ENCODE results near the gene TSPAN11.

The TSPAN11 gene

DNA sequence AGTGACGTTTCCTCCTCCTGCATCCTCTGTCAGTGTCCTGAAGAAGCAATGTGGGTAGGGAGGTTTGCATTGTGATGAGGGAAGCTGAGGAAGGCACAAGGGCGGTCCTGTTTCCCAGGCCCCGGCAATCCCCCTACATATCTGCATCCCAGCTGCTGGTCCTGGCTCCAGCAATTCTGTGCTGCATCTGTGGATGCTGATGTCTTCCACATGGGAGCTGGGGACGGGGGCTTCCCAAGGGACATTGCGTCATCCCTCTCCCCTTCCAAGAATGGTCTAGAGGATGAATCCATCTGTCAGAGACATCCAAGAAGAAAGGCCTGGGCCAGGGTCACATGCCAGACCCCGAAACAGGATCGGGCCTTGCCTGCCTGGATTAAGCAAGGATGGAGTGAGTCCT is 52.1 kb downstream of the TSPAN11 start:
- WGBS, 2 experiments (ENCODE audit: insufficient coverage in 2 of 2) = 96 to 97% methylated on average over 4 to 5 of the region's 7 CpGs
- H3K36me3 ChIP-seq (ENCODE audit: control insufficient read depth, insufficient read depth, low read length) = no peaks in the 10 kb centered on the region
- H3K4me1 ChIP-seq (ENCODE audit: control insufficient read depth, insufficient read depth, low read length, poor library complexity, severe bottlenecking) = no peaks in the 10 kb centered on the region
- no peaks in the 10 kb centered on the region for H3K9me3 ChIP-seq (ENCODE audit: control insufficient read depth, low read length)
- no peak overlapping the region for H3K27ac ChIP-seq (ENCODE audit: low read depth, low read length, severe bottlenecking)
- no peak overlapping the region for H3K4me3 ChIP-seq (ENCODE audit: extremely low read depth, insufficient read depth, low read length, poor library complexity, severe bottlenecking)

DNA sequence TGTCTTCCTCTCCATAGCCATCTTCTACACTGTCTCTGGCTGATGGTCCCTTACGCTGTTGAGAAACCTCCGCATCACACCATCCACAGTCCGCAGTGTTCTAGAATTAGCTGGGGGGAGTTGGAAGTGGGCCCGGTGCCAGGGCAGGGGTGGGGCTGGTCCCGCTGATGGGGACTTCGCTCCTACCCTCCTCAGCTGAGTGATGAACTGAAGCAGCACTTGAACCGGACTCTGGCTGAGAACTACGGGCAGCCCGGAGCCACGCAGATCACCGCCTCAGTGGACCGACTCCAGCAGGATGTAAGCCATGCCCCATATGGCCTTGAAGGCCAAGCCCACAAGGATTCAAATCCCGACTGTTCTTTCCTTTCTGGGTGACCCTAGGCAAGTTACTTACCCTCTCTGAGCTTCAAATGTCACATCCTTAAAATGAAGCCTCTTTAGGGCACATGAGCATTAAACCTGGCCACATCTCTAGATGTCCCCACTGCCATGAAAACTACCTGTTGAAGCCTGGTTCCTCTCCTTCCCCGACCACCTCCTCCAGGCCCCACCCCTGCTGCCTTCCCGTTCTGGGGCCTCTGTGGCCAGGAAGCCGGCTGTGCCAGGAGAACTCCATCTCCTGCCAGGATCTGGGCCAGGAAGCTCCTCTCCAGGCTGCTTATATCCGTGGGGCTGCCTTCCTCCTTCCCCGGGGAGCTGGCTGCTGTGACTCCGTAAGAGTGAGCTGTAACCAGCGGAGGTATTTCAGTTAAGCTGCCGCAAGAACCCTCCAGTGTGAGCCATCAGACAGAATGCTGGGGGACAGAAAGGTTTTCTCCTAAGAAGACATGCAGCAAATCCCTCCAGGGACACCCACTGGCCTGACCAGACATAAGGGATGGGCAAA is 53.1 kb downstream of the TSPAN11 start:
- H3K4me1 ChIP-seq (ENCODE audit: control insufficient read depth, insufficient read depth, low read length, poor library complexity, severe bottlenecking) = no peaks in the 10 kb centered on the region
- no peak overlapping the region for H3K4me3 ChIP-seq (ENCODE audit: extremely low read depth, insufficient read depth, low read length, poor library complexity, severe bottlenecking)
- H3K27ac ChIP-seq (ENCODE audit: low read depth, low read length, severe bottlenecking) = no peak overlapping the region
- H3K36me3 ChIP-seq (ENCODE audit: control insufficient read depth, insufficient read depth, low read length) = no peaks in the 10 kb centered on the region
- no peaks in the 10 kb centered on the region for H3K9me3 ChIP-seq (ENCODE audit: control insufficient read depth, low read length)
- WGBS, 2 experiments (ENCODE audit: insufficient coverage in 2 of 2) = 81 to 84% methylated on average over 17 to 19 of the region's 21 CpGs

DNA sequence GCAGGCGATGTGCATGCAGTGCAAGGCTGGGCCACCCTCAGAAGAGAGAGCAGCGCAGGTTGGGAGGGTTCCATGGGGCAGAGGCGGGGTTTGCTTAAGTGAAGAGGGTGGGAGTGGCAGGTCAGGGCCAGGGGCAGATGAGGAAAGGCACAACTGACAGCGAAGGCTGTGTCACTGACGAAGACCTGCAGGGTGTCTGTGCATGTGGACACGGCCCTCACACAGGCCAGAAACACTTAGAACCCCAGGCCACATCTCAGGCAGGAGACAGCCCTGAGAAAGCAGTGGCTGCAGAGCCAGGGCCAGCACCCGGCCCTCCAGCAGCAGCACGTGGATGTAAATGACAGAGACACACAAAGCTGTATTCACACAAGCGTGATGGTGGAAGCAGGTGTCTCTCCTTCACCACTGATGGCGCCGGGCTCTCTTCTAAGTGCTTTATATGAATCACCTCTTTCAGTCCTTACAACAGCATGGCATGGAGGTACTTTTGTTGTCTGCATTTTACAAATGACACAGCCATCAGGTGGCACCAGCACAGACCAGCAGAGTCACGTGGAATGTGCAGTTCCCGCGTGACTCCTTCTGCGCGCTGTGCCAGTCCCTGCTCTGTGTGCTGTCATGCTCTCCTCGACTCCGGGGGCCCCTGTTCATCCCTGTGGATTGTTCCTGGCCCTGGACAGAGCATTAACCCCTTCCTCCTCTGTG is 54.6 kb downstream of the TSPAN11 start:
- Histone ChIP-seq H3K9me3 (ENCODE audit: control insufficient read depth, low read length) (no peaks in the 10 kb centered on the region), H3K4me1 (ENCODE audit: control insufficient read depth, insufficient read depth, low read length, poor library complexity, severe bottlenecking) (no peaks in the 10 kb centered on the region), H3K27ac (ENCODE audit: low read depth, low read length, severe bottlenecking) (no peak overlapping the region), H3K36me3 (ENCODE audit: control insufficient read depth, insufficient read depth, low read length) (no peaks in the 10 kb centered on the region), H3K4me3 (ENCODE audit: extremely low read depth, insufficient read depth, low read length, poor library complexity, severe bottlenecking) (no peak overlapping the region)
- WGBS, 2 experiments (ENCODE audit: insufficient coverage in 2 of 2) = 90 to 91% methylated on average over 16 to 17 of the region's 18 CpGs

DNA sequence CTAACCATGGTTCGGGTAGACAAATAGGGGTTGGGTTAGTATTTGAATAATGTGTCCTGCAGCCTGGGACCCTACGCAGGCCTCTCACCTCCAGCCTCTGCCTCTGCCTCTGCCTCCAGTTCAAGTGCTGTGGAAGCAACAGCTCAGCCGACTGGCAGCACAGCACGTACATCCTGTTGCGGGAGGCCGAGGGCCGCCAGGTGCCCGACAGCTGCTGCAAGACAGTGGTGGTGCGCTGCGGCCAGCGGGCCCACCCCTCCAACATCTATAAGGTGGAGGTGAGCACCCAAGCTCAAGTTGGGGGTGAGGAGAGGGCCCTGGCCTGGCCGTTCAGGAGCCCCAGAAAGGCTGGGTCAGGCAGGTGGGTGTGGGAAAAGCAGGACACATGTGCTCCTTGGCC is 55.9 kb downstream of the TSPAN11 start:
- Histone ChIP-seq H3K27ac (ENCODE audit: low read depth, low read length, severe bottlenecking) (no peak overlapping the region), H3K36me3 (ENCODE audit: control insufficient read depth, insufficient read depth, low read length) (no peaks in the 10 kb centered on the region), H3K4me1 (ENCODE audit: control insufficient read depth, insufficient read depth, low read length, poor library complexity, severe bottlenecking) (no peaks in the 10 kb centered on the region), H3K4me3 (ENCODE audit: extremely low read depth, insufficient read depth, low read length, poor library complexity, severe bottlenecking) (no peak overlapping the region), H3K9me3 (ENCODE audit: control insufficient read depth, low read length) (no peaks in the 10 kb centered on the region)
- WGBS, 2 experiments (ENCODE audit: insufficient coverage in 2 of 2) = 89 to 97% methylated on average over 9 to 11 of the region's 12 CpGs

DNA sequence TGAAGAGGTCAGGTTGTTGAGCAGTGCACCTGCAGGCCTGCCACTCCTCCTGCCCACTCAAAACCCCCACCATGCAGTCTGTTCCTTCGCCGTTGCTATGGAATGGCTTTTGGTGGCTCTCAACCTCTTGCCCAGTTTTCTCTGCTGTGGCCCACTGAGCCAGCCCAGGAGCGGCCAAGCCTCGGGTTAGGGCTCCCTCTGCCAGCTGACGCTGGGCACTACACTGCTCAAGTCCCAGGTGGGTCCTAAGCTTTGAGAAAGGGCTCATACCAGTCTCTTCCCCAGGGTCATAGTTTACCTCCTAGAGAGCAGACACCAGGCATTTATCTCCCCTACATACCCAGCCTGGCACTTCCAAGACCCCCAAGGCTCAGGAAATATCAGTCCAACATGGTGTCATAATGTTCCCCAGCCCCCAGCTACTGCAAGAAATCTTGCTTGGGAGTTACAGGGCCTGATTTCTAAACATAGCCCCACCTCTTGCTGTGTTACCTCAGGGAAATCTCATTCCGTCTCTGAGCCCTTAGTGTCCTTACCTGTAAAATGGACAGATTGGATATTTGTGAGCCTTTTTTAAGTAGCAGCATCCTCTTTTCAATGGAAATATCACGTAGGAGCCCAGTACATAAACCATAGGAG is 59.4 kb downstream of the TSPAN11 start:
- no peak overlapping the region for H3K27ac ChIP-seq (ENCODE audit: low read depth, low read length, severe bottlenecking)
- H3K9me3 ChIP-seq (ENCODE audit: control insufficient read depth, low read length) = no peaks in the 10 kb centered on the region
- no peaks in the 10 kb centered on the region for H3K4me1 ChIP-seq (ENCODE audit: control insufficient read depth, insufficient read depth, low read length, poor library complexity, severe bottlenecking)
- no peaks in the 10 kb centered on the region for H3K36me3 ChIP-seq (ENCODE audit: control insufficient read depth, insufficient read depth, low read length)
- 22% methylated on average over 5 to 7 of the region's 7 CpGs for WGBS, 2 experiments (ENCODE audit: insufficient coverage in 2 of 2)
- no peak overlapping the region for H3K4me3 ChIP-seq (ENCODE audit: extremely low read depth, insufficient read depth, low read length, poor library complexity, severe bottlenecking)

DNA sequence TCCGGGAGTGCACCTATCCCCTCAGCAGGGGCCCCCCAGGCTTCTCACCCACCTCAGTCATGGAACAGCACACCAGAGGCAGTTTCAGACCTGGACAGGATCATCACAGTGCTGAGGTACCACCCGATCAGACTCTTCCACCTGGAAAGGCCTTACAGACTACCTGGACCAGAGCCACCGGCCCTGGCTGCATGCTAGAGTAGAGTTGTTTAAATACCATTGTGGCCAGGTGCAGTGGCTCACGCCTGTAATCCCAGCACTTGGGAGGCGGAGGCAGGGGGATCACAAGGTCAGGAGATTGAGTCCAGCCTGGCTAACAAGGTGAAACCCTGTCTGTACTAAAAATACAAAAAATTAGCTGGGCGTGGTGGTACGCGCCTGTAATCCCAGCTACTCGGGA is 61.5 kb downstream of the TSPAN11 start:
- 87 to 92% methylated on average over 4 to 8 of the region's 9 CpGs for WGBS, 2 experiments (ENCODE audit: insufficient coverage in 2 of 2)
- no peaks in the 10 kb centered on the region for H3K4me1 ChIP-seq (ENCODE audit: control insufficient read depth, insufficient read depth, low read length, poor library complexity, severe bottlenecking)
- H3K36me3 ChIP-seq (ENCODE audit: control insufficient read depth, insufficient read depth, low read length) = no peaks in the 10 kb centered on the region
- H3K4me3 ChIP-seq (ENCODE audit: extremely low read depth, insufficient read depth, low read length, poor library complexity, severe bottlenecking) = no peak overlapping the region
- no peaks in the 10 kb centered on the region for H3K9me3 ChIP-seq (ENCODE audit: control insufficient read depth, low read length)
- H3K27ac ChIP-seq (ENCODE audit: low read depth, low read length, severe bottlenecking) = no peak overlapping the region

DNA sequence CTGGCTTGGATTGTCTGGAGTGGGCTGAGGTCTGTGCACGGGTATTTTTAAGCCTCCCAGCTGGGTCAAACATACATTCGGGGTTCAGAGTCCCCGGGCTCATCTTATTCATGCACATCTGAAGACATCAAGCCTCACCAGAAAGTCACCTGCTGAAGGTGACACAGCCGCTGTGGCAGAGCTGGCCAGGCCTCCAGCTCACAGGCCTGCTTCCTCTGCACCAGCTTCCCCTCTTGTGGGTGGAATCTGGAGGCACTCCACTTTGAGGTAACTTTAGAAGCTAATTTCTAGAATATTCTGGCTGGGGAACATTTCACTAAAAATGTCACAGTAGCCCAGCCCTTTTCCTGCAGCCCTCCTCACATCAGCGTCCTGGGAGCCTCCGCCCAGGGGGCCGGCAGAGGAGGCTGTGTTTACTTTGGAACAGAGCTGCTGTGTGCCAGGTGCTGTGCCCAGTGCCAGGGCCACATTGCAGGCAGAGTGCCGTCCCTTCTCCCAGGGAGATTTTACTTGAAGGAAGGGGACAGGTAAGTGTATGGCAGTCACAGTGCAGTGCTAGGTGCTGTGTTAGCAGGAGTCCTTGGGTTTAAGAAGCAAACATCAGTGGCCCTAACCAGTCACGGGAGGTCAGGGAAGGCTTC is 62.2 kb downstream of the TSPAN11 start:
- WGBS, 2 experiments (ENCODE audit: insufficient coverage in 2 of 2) = 86 to 93% methylated on average over 8 of the region's 9 CpGs
- Histone ChIP-seq H3K9me3 (ENCODE audit: control insufficient read depth, low read length) (no peaks in the 10 kb centered on the region), H3K4me3 (ENCODE audit: extremely low read depth, insufficient read depth, low read length, poor library complexity, severe bottlenecking) (no peak overlapping the region), H3K27ac (ENCODE audit: low read depth, low read length, severe bottlenecking) (no peak overlapping the region), H3K4me1 (ENCODE audit: control insufficient read depth, insufficient read depth, low read length, poor library complexity, severe bottlenecking) (no peaks in the 10 kb centered on the region), H3K36me3 (ENCODE audit: control insufficient read depth, insufficient read depth, low read length) (no peaks in the 10 kb centered on the region)

DNA sequence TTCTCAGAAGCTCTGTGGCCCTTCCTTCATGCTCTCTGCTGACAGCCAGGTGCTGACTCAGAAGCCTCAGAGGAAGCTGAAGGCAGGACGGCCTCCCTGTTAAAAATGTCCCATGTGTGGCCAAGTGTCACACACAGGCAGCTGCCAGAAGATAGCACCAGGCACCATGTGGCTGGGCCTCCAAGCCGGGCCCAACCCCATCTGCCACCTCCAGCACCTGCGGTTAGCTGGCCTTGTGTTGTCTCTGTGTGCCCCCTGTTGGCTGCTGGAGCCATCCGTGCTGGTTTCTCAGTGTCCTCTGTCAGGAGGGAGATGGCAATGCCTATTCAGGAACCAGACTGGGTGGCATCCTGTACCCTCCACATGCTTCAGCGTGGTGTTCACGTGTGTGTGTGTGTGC is 63.2 kb downstream of the TSPAN11 start:
- Histone ChIP-seq H3K9me3 (ENCODE audit: control insufficient read depth, low read length) (no peaks in the 10 kb centered on the region), H3K4me3 (ENCODE audit: extremely low read depth, insufficient read depth, low read length, poor library complexity, severe bottlenecking) (no peak overlapping the region)
- WGBS, 2 experiments (ENCODE audit: insufficient coverage in 2 of 2) = 48 to 66% methylated on average over 2 to 6 of the region's 6 CpGs

DNA sequence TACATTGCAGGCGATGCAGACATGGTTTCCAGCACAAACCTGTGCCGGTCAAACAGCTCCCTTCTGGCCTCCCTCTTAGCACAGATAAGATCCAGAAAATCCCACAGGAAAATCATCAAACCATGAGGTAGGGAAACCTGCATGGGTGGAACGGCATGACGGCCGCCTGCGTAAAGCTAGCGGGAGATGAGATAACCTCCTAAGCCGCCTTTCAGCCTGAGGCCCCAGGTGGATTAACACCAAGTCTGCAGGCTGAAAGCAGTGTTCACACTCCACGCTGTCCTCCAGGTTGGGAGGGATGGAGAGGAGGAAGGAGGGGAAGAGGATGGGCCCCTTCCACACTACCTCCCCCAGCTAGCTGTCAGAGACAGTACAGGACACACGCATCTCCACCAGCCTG is 63.8 kb downstream of the TSPAN11 start:
- Histone ChIP-seq H3K4me1 (ENCODE audit: control insufficient read depth, insufficient read depth, low read length, poor library complexity, severe bottlenecking) (no peaks in the 10 kb centered on the region), H3K4me3 (ENCODE audit: extremely low read depth, insufficient read depth, low read length, poor library complexity, severe bottlenecking) (no peak overlapping the region), H3K9me3 (ENCODE audit: control insufficient read depth, low read length) (no peaks in the 10 kb centered on the region), H3K36me3 (ENCODE audit: control insufficient read depth, insufficient read depth, low read length) (no peaks in the 10 kb centered on the region), H3K27ac (ENCODE audit: low read depth, low read length, severe bottlenecking) (no peak overlapping the region)
- WGBS, 2 experiments (ENCODE audit: insufficient coverage in 2 of 2) = 86 to 93% methylated on average over 6 to 8 of the region's 10 CpGs

More for the DNA sequence above, 63.2 kb downstream of the TSPAN11 start:
- no peaks in the 10 kb centered on the region for H3K4me1 ChIP-seq (ENCODE audit: control insufficient read depth, insufficient read depth, low read length, poor library complexity, severe bottlenecking)
- H3K36me3 ChIP-seq (ENCODE audit: control insufficient read depth, insufficient read depth, low read length) = no peaks in the 10 kb centered on the region
- H3K27ac ChIP-seq (ENCODE audit: low read depth, low read length, severe bottlenecking) = no peak overlapping the region

DNA sequence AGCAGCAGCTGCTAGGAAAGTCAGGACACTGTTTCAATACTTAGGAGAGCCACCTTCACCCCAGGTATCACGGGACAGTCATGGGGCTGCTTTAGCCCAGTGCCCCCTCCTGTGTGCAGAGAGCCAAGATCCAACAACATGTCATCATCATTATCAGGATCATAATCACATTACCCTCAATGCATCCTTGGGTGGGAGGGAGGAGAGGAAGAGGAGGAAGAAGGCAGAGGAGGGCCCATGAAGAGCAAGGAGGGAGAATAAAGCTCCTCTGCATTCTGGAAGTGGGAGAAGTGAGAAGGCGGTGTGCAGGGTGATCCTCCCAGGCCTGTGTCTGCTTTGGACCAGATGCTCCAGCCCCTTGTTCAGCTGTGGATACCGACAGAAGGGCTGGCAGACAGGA is 64.2 kb downstream of the TSPAN11 start:
- Histone ChIP-seq H3K4me1 (ENCODE audit: control insufficient read depth, insufficient read depth, low read length, poor library complexity, severe bottlenecking) (no peaks in the 10 kb centered on the region), H3K27ac (ENCODE audit: low read depth, low read length, severe bottlenecking) (no peak overlapping the region), H3K36me3 (ENCODE audit: control insufficient read depth, insufficient read depth, low read length) (no peaks in the 10 kb centered on the region), H3K9me3 (ENCODE audit: control insufficient read depth, low read length) (no peaks in the 10 kb centered on the region), H3K4me3 (ENCODE audit: extremely low read depth, insufficient read depth, low read length, poor library complexity, severe bottlenecking) (no peak overlapping the region)
- WGBS, 2 experiments (ENCODE audit: insufficient coverage in 2 of 2) = 80 to 100% methylated on average over 1 to 2 of the region's 3 CpGs
